Stimulated activated CD8-positive, alpha-beta memory T cell treated with anti-CD3 and anti-CD28 coated beads, Interleukin-4, amount 100 ng/mL, for 4 hours (primary cell): ENCODE data around the gene SH3GLB1.
A peak's percentile ranks its signal among the peaks of the same experiment; 100 is the strongest.

Source experiments
- DNase-seq, 2 donors: peaks; one replicate each; pipeline ENCODE4 v3.0.0-alpha.2; 2020; ENCODE audit warnings: low read depth in 2 of 2, low spot score in 1 of 2

SH3GLB1 gene

DNA sequence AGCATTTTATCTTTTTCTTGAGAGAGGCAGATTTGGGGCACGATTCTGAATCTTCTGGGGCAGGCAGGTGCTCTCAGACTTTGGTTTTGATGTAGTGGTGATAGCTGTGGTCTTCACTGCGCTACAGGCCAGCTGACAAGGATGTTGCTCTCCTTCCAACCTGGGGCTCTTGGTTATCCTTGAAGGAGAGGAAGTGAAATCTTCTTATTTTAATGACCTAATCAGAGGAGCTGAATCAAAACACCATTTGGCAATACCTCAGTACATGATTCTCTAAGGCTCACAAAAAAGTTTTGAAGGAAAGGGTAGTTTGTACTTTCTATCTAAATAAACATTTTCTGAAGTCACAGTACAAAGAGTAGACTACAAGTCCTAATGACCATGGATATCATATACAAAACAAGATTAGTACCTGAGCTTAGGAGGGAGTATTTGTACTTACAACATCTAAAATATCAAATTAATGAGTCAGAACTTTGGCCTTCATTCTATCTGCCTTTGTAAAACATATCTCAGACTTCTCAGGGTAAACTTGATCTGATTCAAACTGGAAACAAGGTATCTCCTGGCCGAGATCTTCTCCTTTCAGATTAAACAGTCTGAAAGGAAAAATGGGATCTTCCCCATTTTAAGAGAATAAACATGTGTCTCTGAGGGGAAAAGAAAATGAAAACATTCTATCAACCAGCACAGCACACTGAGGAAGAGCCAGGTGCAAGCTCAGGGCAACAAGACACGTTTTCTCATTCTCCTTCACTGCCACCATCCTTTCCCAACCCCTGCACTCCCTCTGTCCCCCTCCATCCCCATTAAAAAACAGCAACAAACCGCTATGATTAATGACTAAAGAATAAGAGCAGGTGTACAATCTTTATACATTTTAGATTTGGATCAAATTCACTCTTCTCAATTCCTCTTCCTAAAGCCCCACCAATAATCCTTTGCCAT lies 69.2 kb downstream of the SH3GLB1 start:
- DNase-seq = no peak

- DNase-seq = peak in 1 of 2 donors; percentile 35
Measured at GRCh38 chr1:86774305-86775295, 70.2 kb downstream of the SH3GLB1 start.

GRCh38 chr1:86775395-86775794 lies 71.0 kb downstream of the SH3GLB1 start:
- no peak for DNase-seq

DNA sequence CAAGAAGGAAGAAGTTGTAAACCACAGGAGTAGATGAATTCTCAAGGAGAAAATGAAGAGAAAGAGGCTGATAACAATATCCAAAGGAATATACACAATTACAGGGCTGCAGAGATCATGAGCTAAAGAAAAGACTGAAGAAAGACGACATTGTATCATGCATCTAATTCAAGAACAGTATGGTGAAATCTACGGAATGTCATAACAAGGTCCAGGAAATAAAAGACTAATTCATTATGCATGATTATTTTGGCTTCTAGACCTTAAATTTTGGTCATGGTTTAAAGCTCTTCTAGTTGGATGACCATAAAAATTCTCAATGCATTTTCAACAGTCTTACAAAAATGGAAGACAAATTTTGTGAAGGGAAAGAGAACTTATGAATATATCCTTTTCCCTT lies 71.7 kb downstream of the SH3GLB1 start:
- no peak for DNase-seq

DNA sequence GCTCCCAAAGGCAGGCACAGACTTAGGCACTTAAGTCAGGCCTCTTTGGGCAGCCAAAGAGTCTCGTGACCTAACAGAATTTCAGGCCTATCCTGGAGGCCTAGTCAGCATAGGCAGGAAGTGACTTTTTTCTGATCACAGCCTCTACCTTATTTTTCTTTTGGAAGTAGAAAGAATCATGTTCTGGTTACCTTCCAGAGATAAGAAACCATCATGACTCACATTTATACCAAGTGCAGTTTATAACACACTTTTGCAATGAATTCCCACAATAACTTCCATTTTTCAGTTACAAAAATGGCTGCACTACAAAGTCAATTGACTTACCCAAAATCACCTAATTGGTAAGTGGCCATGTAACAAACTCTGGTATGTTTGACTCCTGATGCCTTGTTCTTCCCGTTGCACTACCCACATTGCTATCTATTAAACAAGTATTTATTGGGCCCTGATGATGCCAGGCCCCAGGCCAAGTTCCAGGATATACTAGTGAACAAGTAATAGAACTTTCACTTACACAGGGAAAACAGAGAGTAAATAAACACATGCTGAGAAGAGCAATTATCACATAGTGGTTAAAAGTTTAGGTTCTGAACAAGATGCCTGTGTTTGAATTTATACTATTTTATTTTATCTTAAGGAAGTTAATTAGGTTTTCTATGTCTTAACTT lies 74.3 kb downstream of the SH3GLB1 start:
- DNase-seq = no peak

DNA sequence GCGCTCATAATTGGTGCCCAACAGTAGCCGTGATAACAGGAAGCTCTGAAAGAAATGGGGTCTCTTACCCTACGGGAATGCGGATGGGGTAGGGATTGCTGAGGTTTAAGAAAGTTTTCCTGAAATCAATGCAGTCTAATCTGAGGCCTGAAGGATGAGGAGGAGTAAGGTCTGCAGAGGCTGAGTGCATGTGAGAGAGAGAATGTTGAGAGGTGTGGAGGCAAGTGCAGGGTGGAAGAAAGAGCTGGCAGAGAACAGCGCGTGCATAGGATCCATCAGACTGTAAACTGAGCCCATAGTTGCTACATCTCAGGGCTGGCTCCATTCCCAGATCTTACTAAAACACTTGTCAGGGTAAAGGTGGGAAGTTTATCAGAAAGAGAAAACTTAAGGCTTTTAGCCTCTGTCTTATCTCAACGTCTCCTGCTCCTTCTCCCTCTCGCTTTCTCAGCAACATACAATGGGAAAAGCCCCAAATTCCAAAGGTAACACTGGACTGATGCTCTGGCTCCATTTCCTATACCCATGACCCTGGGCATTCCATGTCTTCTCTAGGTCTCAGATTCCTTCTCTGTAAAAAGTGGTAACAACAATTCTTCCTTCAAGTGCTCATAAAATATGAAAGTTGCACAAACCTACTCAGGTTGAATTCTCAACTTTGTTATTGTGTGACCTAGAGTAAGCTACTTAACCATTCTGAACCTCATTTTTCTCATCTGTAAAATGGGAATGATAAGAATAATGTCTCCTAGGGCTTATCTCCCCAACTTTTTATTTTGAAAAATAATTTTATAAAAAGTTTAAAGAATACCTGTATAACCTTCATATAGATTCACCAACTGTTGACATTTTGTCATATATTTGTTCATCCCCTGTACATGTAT lies 75.2 kb downstream of the SH3GLB1 start:
- no peak for DNase-seq

- no peak for DNase-seq
Measured at GRCh38 chr1:86782482-86782881, 78.1 kb downstream of the SH3GLB1 start.

- DNase-seq = no peak
Measured at GRCh38 chr1:86787621-86788020, 83.2 kb downstream of the SH3GLB1 start.

DNA sequence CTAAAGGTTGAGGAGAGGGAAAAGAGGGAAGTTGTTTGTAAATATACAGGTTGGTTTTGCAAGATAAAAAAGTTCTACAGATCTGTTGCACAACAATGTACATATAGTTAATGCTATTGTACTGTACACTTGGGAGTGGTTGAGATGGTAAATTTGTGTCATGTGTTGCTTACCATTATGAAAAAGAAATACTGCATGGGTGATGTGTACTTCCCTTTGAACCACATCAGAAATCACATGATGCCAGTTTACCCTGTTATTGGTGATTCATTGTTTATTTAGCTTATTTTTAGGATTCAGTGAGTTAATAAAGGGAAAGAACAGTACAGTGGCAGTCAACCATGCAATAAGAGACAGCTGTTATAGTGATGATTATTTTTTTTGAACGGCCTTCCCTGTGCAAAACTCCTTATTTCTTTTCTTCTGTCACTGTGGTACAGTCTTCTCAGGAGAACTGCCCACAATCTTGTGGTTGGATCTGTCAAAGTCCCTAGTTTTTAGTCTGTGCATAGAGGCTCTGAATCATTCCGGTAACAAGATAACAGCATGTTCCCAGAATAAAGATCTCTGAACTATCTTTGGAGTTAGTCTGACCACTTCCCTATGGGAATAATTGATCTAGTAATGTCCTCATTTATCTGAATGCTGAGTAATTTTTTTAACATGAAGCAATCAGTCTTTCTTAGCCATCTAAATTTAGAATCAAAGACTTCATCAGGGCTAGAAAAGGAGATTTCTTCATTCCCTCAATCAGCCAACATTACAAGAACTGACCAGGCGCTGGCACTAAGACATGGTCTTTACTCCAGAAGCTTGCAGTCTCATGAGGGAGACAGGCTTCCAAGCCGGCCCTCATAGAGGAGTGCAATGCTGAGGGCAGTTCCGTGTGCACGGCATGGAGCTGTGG lies 84.2 kb downstream of the SH3GLB1 start:
- DNase-seq = no peak

GRCh38 chr1:86795316-86795715 lies 90.9 kb downstream of the SH3GLB1 start:
- DNase-seq = no peak
